ENCODE measurements around the gene PRKN.

GRCh38 chr6:161422710-161423680 is 1304.6 kb downstream of the PRKN start:
- TF ChIP-seq, protein P1, sequence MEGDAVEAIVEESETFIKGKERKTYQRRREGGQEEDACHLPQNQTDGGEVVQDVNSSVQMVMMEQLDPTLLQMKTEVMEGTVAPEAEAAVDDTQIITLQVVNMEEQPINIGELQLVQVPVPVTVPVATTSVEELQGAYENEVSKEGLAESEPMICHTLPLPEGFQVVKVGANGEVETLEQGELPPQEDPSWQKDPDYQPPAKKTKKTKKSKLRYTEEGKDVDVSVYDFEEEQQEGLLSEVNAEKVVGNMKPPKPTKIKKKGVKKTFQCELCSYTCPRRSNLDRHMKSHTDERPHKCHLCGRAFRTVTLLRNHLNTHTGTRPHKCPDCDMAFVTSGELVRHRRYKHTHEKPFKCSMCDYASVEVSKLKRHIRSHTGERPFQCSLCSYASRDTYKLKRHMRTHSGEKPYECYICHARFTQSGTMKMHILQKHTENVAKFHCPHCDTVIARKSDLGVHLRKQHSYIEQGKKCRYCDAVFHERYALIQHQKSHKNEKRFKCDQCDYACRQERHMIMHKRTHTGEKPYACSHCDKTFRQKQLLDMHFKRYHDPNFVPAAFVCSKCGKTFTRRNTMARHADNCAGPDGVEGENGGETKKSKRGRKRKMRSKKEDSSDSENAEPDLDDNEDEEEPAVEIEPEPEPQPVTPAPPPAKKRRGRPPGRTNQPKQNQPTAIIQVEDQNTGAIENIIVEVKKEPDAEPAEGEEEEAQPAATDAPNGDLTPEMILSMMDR (conservative IDR thresholded peaks at IDR 0.05; ENCODE audit: low read depth in 2 of 2) = no peak
- no peak for TF ChIP-seq EZH2phosphoT487 (IDR thresholded peaks at IDR 0.05; ENCODE audit: unreplicated experiment)

All from GM23338 (cell line).